Uterus (tissue), 4 donors: Measurements from ENCODE around the gene LRP1B. TPM values are rescaled to one million over a fixed set of nuclear protein-coding genes. Genes with fewer than 3 reads are reported as not detected.

Experiments used
- DNase-seq, 2 donors: peaks; one replicate each; pipeline ENCODE4 v3.0.0-alpha.2; 2019 to 2020
- H3K27ac ChIP-seq, 2 donors: fragments of 200-600 bp; sonication (generic); 1 replicate in 1 of 2; 2 replicates in 1 of 2; pipeline ENCODE4 v1.5.1; 2016 to 2018
- H3K27me3 ChIP-seq, 2 donors: fragments of 200-600 bp; sonication (generic); one replicate each; pipeline ENCODE4 v1.5.1; 2018 to 2019; ENCODE audit warnings: control low read depth in 1 of 2
- H3K36me3 ChIP-seq, 2 donors: fragments of 200-600 bp; sonication (generic); one replicate each; pipeline ENCODE4 v1.5.1; 2019; ENCODE audit warnings: control low read depth in 1 of 2
- H3K4me1 ChIP-seq, 2 donors: fragments of 200-600 bp; sonication (generic); one replicate each; pipeline ENCODE4 v1.5.1; 2018 to 2019; ENCODE audit warnings: control low read depth in 1 of 2
- H3K4me3 ChIP-seq, 2 donors: fragments of 200-600 bp; sonication (generic); 1 replicate in 1 of 2; 2 replicates in 1 of 2; pipeline ENCODE4 v1.5.1; 2018 to 2019; ENCODE audit warnings: mild to moderate bottlenecking in 1 of 2
- H3K9me3 ChIP-seq, 2 donors: fragments of 200-600 bp; sonication (generic); one replicate each; pipeline ENCODE4 v1.5.1; 2019; ENCODE audit warnings: control low read depth in 1 of 2
- CTCF ChIP-seq, 4 experiments: fragments of 200-600 bp in 2 of 4; fragments of 450-650 bp in 2 of 4; sonication (generic) in 2 of 4; IDR thresholded peaks; one replicate each; pipeline ENCODE4 v1.5.1; 2016 to 2019; ENCODE audit warnings: antibody characterized with exemption in 4 of 4, mild to moderate bottlenecking in 2 of 4, moderate library complexity in 1 of 4
- POLR2A ChIP-seq, 2 donors: fragments of 450-650 bp; IDR thresholded peaks; one replicate each; pipeline ENCODE4 v1.6.1; 2016; ENCODE audit warnings: antibody characterized with exemption in 2 of 2, mild to moderate bottlenecking in 1 of 2, moderate library complexity in 1 of 2
- intact Hi-C: fragments of 100-400 bp; cut with DNase I; formaldehyde crosslinking; loops from one replicate; pipeline ENCODE4 v1.15.1; 2023; ENCODE audit warnings: low total_unique reads
- total RNA-seq, 4 donors: library from RNA; depleted of rRNA in 3 of 4; stranded (reverse); fragments of >200 nt in 3 of 4; gene quantifications; one replicate each; pipeline versions ENCODE4 v1.1.0 to v1.2.4, GENCODE V29; 2014 to 2023
- donor health status: DM: yes; HTN: yes; CAD: no.

LRP1B gene
- total RNA-seq, 4 donors from 2014 or later: 0.29 to 7.3 (median 0.79) TPM; not detected in 1

- Histone ChIP-seq H3K27me3 (no peaks in the 10 kb centered on the region), H3K36me3 (no peaks in the 10 kb centered on the region), H3K4me1 (no peaks in the 10 kb centered on the region), H3K27ac (no peak overlapping the region), H3K9me3 (no peaks in the 10 kb centered on the region), H3K4me3 (no peak overlapping the region)
- TF ChIP-seq CTCF (IDR thresholded peaks at IDR 0.05) (no peak), POLR2A (IDR thresholded peaks at IDR 0.05) (no peak)
- DNase-seq: no peak
- intact Hi-C loops: no loop called here
These were observed 510.4 kb downstream of the LRP1B start for GRCh38 chr2:141620372-141620771.

- intact Hi-C loops: no loop called here
- Histone ChIP-seq H3K36me3 (no peaks in the 10 kb centered on the region), H3K27me3 (no peaks in the 10 kb centered on the region), H3K27ac (no peak overlapping the region), H3K4me1 (no peaks in the 10 kb centered on the region), H3K9me3 (no peaks in the 10 kb centered on the region), H3K4me3 (no peak overlapping the region)
- TF ChIP-seq POLR2A (IDR thresholded peaks at IDR 0.05): no peak
- TF ChIP-seq CTCF (IDR thresholded peaks at IDR 0.05): no peak
- DNase-seq: no peak
These were observed 512.4 kb downstream of the LRP1B start for GRCh38 chr2:141618457-141618856.

GRCh38 chr2:141611981-141612380 lies 518.8 kb downstream of the LRP1B start:
- Histone ChIP-seq H3K9me3 (no peaks in the 10 kb centered on the region), H3K27ac (no peak overlapping the region), H3K36me3 (no peaks in the 10 kb centered on the region), H3K4me1 (no peaks in the 10 kb centered on the region), H3K27me3 (no peaks in the 10 kb centered on the region), H3K4me3 (no peak overlapping the region)
- no peak for TF ChIP-seq POLR2A (IDR thresholded peaks at IDR 0.05)
- no peak for TF ChIP-seq CTCF (IDR thresholded peaks at IDR 0.05)
- intact Hi-C loops: no loop called here
- no peak for DNase-seq

GRCh38 chr2:141611176-141611571 lies 519.6 kb downstream of the LRP1B start:
- TF ChIP-seq CTCF (IDR thresholded peaks at IDR 0.05) (no peak), POLR2A (IDR thresholded peaks at IDR 0.05) (no peak)
- Histone ChIP-seq H3K27ac (no peak overlapping the region), H3K4me3 (no peak overlapping the region), H3K27me3 (no peaks in the 10 kb centered on the region), H3K4me1 (no peaks in the 10 kb centered on the region), H3K36me3 (no peaks in the 10 kb centered on the region), H3K9me3 (no peaks in the 10 kb centered on the region)
- DNase-seq: no peak
- intact Hi-C loops: no loop called here

- Histone ChIP-seq H3K9me3 (no peaks in the 10 kb centered on the region), H3K4me1 (no peaks in the 10 kb centered on the region), H3K36me3 (no peaks in the 10 kb centered on the region), H3K27me3 (no peaks in the 10 kb centered on the region), H3K27ac (no peak overlapping the region), H3K4me3 (no peak overlapping the region)
- no peak for DNase-seq
- no peak for TF ChIP-seq CTCF (IDR thresholded peaks at IDR 0.05)
- TF ChIP-seq POLR2A (IDR thresholded peaks at IDR 0.05): no peak
- intact Hi-C loops: no loop called here
These were observed 520.1 kb downstream of the LRP1B start for GRCh38 chr2:141610564-141611175.
